Posterior vena cava (tissue), 2 donors: ENCODE data around the gene RDH16. TPM values are rescaled to one million over a fixed set of nuclear protein-coding genes. Genes with fewer than 3 reads are reported as not detected.

Experiments
- total RNA-seq, 2 donors: library from RNA; stranded (reverse); fragmentation: NEBNext Ultra II Directional; extraction: Animal tissue kit (Norgen Biotek cat#: 25700); gene quantifications; one replicate each; pipeline ENCODE4 v1.2.1, GENCODE V29; 2021
- donor health status: DM: yes; HTN: yes; CAD: no.
- donor health status: DM: yes; HTN: yes; CAD: no.

The RDH16 gene
- total RNA-seq, 2 donors from 2014 or later = 0.19 to 0.51 TPM

Other genes with a start within 250 kb of the RDH16 start
- gene NACA, start 232.3 kb downstream of the RDH16 start, total RNA-seq = 100 to 1,000 TPM; 530 to 542 TPM
- gene PRIM1, start 205.3 kb downstream of the RDH16 start, total RNA-seq = 1 to 10 TPM; 3.7 to 4.7 TPM
- 10 to 100 TPM; 34.2 to 34.8 TPM for gene HSD17B6, start 194.3 kb downstream of the RDH16 start, total RNA-seq
- gene SDR9C7, start 23.2 kb downstream of the RDH16 start, total RNA-seq = under 1 TPM in 1 of 2 donors, not detected in 1; 0.14 TPM
- 1 to 10 TPM; 4.8 to 5.6 TPM for gene ZBTB39, start 48.9 kb upstream of the RDH16 start, total RNA-seq
- under 1 TPM in 1 of 2 donors, not detected in 1; 0.33 TPM for gene TAC3, start 58.9 kb upstream of the RDH16 start, total RNA-seq
- 1 to 10 TPM in 1 of 2 donors, under 1 TPM in 1; 0.28 to 1.0 TPM for gene MYO1A, start 92.5 kb upstream of the RDH16 start, total RNA-seq
- 10 to 100 TPM in 1 of 2 donors, 1 to 10 TPM in 1; 8.8 to 12.4 TPM for gene NEMP1, start 121.2 kb upstream of the RDH16 start, total RNA-seq
- gene NAB2, start 131.5 kb upstream of the RDH16 start, total RNA-seq = 10 to 100 TPM; 27.0 to 36.3 TPM
- 100 to 1,000 TPM; 162 to 201 TPM for gene STAT6, start 153.8 kb upstream of the RDH16 start, total RNA-seq
- gene LRP1, start 170.9 kb upstream of the RDH16 start, total RNA-seq = 100 to 1,000 TPM; 465 to 757 TPM
- gene LRP1-AS, start 190.0 kb upstream of the RDH16 start, total RNA-seq = not detected